Natural killer cell (primary cell): ENCODE measurements around the gene ITPKB. TPM values are rescaled to one million over a fixed set of nuclear protein-coding genes. Genes with fewer than 3 reads are reported as not detected.

ENCODE experiments used
- ATAC-seq, 3 donors: fragments of 150-1000 bp in 2 of 3; fragments of 200-7000 bp in 1 of 3; cut with Tn5 transposase; 1 replicate in 1 of 3; 2 replicates in 2 of 3; pipeline ENCODE4 v1.10.0; 2021; ENCODE audit warnings: mild to moderate bottlenecking in 2 of 3, moderate library complexity in 2 of 3
- DNase-seq, 2 donors: peaks; one replicate each; pipeline versions ENCODE4 v3.0.0 to v3.0.0-alpha.2; 2013 to 2021; ENCODE audit warnings: mixed read lengths in 1 of 2
- H3K27ac ChIP-seq: one replicate; pipeline ENCODE4 v1.5.1; 2013; ENCODE audit warnings: mild to moderate bottlenecking, low read length
- H3K27me3 ChIP-seq: one replicate; pipeline ENCODE4 v1.6.1; 2013; ENCODE audit warnings: low read length; ENCODE audit not compliant: control insufficient read depth, insufficient read depth
- H3K36me3 ChIP-seq: one replicate; pipeline ENCODE4 v1.6.1; 2013; ENCODE audit warnings: low read length; ENCODE audit not compliant: control insufficient read depth, insufficient read depth
- H3K4me1 ChIP-seq: one replicate; pipeline ENCODE4 v1.6.1; 2013; ENCODE audit warnings: low read length; ENCODE audit not compliant: control insufficient read depth, insufficient read depth
- H3K4me3 ChIP-seq: one replicate; pipeline ENCODE4 v1.5.1; 2013; ENCODE audit warnings: low read length
- H3K9me3 ChIP-seq: one replicate; pipeline ENCODE4 v1.6.1; 2013; ENCODE audit warnings: low read length; ENCODE audit not compliant: control insufficient read depth, insufficient read depth
- H3K27ac Mint-ChIP-seq, 2 donors: one replicate each; pipeline ENCODE4 v1.8.0; 2022; ENCODE audit warnings: mild to moderate bottlenecking in 2 of 2, mixed read lengths in 2 of 2, moderate library complexity in 1 of 2
- H3K27me3 Mint-ChIP-seq, 2 donors: one replicate each; pipeline ENCODE4 v1.8.0; 2022; ENCODE audit warnings: low read depth in 2 of 2, mixed read lengths in 2 of 2
- H3K36me3 Mint-ChIP-seq: one replicate; pipeline ENCODE4 v1.8.0; 2022; ENCODE audit warnings: mixed read lengths
- H3K4me1 Mint-ChIP-seq, 2 donors: one replicate each; pipeline ENCODE4 v1.8.0; 2022; ENCODE audit warnings: mixed read lengths in 2 of 2
- H3K4me3 Mint-ChIP-seq: one replicate; pipeline ENCODE4 v1.8.0; 2022; ENCODE audit warnings: mild to moderate bottlenecking, moderate library complexity, mixed read lengths
- H3K9me3 Mint-ChIP-seq, 2 donors: one replicate each; pipeline ENCODE4 v1.8.0; 2022; ENCODE audit warnings: mixed read lengths in 2 of 2
- WGBS: methylation state at CpG from one replicate; pipeline ENCODE4 v1.1.7; 2013; ENCODE audit warnings: missing lambda C conversion rate; ENCODE audit not compliant: insufficient coverage; 5-methylcytosine and 5-hydroxymethylcytosine counted together
- intact Hi-C: fragments of 100-400 bp; cut with micrococcal nuclease; formaldehyde crosslinking; loops from one replicate; pipeline ENCODE4 v1.14.2; 2022
- total RNA-seq, 4 donors: library from RNA; stranded (reverse); fragments of 120-200 nt in 1 of 4; gene quantifications; one replicate each; pipeline versions ENCODE4 v1.2.3 to v1.2.4, GENCODE V29; 2013 to 2022
- TF ChIP-seq, protein P1 (sequence below): fragments of 200-600 bp; IDR thresholded peaks from one replicate; pipeline ENCODE4 v1.8.0; 2022; ENCODE audit warnings: antibody characterized with exemption

Gene ITPKB
- total RNA-seq, 3 donors from 2014 or later (not counting 1 experiment from before 2014, with no cell fraction given): 92.2 to 133 (median 99.0) TPM

DNA sequence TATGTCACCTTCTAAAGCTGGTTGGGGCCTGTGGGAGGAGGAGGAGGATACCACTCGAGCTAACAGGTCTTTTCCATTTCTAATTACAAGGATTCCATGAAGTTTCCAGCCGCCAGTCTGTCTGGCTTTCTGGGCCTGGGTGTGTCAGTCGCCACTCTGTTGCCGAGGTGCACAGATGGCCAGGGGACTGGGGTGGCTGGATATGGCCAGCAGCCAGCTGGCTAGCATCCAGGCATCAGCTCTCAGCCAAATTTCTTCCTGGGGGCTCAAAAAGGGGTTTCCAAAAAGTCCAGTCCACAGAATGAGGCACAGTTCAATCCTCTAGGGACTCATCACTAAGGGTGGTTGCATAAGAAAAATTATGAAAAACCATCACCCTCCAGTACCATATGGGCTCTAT, 32.4 kb downstream of the ITPKB start:
- intact Hi-C loops: no loop called here
- TF ChIP-seq, protein P1, sequence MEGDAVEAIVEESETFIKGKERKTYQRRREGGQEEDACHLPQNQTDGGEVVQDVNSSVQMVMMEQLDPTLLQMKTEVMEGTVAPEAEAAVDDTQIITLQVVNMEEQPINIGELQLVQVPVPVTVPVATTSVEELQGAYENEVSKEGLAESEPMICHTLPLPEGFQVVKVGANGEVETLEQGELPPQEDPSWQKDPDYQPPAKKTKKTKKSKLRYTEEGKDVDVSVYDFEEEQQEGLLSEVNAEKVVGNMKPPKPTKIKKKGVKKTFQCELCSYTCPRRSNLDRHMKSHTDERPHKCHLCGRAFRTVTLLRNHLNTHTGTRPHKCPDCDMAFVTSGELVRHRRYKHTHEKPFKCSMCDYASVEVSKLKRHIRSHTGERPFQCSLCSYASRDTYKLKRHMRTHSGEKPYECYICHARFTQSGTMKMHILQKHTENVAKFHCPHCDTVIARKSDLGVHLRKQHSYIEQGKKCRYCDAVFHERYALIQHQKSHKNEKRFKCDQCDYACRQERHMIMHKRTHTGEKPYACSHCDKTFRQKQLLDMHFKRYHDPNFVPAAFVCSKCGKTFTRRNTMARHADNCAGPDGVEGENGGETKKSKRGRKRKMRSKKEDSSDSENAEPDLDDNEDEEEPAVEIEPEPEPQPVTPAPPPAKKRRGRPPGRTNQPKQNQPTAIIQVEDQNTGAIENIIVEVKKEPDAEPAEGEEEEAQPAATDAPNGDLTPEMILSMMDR: no peak
- Histone ChIP-seq H3K36me3 (peaks cover 12% of the 10 kb centered on the region), H3K4me3 (no peak overlapping the region), H3K4me1 (peaks cover 55% of the 10 kb centered on the region), H3K27me3 (no peaks in the 10 kb centered on the region), H3K9me3 (no peaks in the 10 kb centered on the region), H3K27ac (no peak overlapping the region)
- DNase-seq: no peak
- Mint-ChIP-seq H3K27ac (peak overlapping the region; percentile 71 to 95), H3K36me3 (no peaks in the 10 kb centered on the region), H3K4me1 (peaks cover 63 to 74% of the 10 kb centered on the region in 2 donors), H3K4me3 (no peak overlapping the region), H3K27me3 (no peaks in the 10 kb centered on the region), H3K9me3 (peaks cover 0 to 2% of the 10 kb centered on the region in 2 donors)
- no peak for ATAC-seq
- 90% methylated on average over 4 of the region's 4 CpGs for WGBS

DNA sequence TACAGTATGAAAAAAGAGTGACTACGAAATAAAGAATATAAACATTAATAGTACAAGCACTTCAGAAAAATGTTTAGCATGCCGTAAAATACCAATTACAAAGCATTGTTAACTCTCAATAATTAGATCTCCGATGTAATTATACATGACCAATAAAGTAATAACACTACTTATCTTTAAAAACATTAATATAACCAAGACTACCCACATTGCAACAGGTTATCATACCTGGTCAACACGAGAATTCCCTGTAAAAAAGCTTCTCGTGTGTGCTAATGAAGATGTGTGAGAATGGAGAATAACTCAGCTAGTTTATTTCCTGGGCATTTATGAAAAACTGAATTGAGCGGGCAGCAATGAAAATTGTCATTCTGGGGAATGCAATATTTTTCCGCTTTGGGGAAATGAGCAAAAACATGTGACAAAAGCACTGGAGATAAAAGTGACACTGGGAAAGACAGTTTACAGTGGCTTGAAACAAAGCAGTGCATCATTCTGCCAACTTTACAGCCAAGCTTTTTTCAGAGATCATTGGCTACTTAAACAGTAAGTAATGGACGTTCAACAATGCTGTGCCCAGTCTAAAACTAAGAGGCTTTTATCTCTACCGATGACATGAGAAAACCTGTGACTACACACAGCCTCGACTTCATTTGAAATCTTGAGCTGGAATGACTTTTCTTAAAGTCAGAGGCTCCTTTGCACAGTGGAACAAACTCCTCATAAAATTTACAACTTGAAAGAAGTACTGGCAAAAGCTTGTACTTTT, 34.7 kb downstream of the ITPKB start:
- no peak for ATAC-seq
- Histone ChIP-seq H3K27ac (peak overlapping the region; percentile 85), H3K9me3 (no peaks in the 10 kb centered on the region), H3K4me1 (peaks cover 46% of the 10 kb centered on the region), H3K36me3 (peaks cover 12% of the 10 kb centered on the region), H3K27me3 (no peaks in the 10 kb centered on the region), H3K4me3 (no peak overlapping the region)
- no peaks in the 10 kb centered on the region for H3K27me3 Mint-ChIP-seq
- H3K36me3 Mint-ChIP-seq: no peaks in the 10 kb centered on the region
- intact Hi-C loops: no loop called here
- 90% methylated on average over 9 of the region's 10 CpGs for WGBS
- no peaks in the 10 kb centered on the region for H3K9me3 Mint-ChIP-seq
- H3K4me1 Mint-ChIP-seq: peaks cover 59 to 67% of the 10 kb centered on the region in 2 donors
- H3K4me3 Mint-ChIP-seq: peak overlapping the region; percentile 77
- DNase-seq: no peak
- H3K27ac Mint-ChIP-seq: peak overlapping the region; percentile 95 to 99
- TF ChIP-seq, protein P1: no peak

DNA sequence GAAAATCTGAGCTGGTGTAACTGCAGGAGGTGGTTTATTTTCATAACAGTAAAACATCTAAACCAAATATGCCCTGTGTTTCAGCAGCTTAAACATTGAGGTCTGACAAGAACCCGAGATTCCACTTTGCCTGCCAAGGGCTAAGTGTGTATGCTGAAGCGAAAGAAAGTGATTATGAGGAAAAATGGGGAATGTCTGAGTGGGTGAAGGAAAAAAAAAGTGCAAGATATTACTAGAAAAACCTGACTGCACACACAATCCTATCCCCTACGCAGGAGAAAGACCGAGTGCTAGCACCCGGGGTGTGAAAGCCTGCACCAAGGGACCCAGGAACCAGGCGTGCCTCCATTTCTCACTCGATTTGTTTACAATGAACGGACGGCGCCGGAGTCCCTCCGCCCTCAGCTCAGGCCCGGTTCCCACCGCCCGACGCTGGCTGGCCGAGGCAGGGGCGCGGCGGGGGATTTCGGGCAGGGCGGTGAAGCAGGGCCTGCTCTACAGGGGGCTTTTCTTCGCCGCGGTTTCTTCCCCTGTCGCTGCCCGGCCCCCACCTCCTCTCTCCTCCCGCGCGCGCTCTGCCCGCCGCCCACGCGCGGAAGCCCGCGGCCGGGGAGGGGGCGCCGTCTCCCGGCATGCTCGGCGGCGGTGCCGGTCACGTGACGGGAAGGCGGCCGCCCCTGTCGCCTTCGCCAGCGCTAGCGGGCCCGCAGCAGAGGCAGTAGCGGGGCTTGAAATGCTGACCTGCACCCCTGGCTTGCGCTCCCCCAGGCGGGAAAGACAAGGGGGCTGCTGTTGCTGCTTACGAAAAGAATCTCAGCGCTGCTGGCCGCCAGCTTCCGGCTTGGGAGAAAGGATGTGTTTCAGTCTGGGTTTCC, 35.9 kb downstream of the ITPKB start:
- H3K36me3 Mint-ChIP-seq: no peaks in the 10 kb centered on the region
- peak; percentile 87 to 96 (median 90) for ATAC-seq
- peak; percentile 87 to 92 for DNase-seq
- peaks cover 40% of the 10 kb centered on the region for H3K4me1 ChIP-seq
- WGBS: under 1% methylated on average over 62 of the region's 62 CpGs
- no peaks in the 10 kb centered on the region for H3K9me3 ChIP-seq
- peaks cover 15% of the 10 kb centered on the region for H3K36me3 ChIP-seq
- peak overlapping the region; percentile 85 for H3K27ac ChIP-seq
- intact Hi-C loops: loop anchor here (1.0 to 2.0 kb wide), 2 partner anchors 28 to 36 kb away; partner anchors contain the start of gene ITPKB
- H3K4me1 Mint-ChIP-seq: peaks cover 59 to 66% of the 10 kb centered on the region in 2 donors
- no peaks in the 10 kb centered on the region for H3K9me3 Mint-ChIP-seq
- no peaks in the 10 kb centered on the region for H3K27me3 ChIP-seq
- peak overlapping the region; percentile 95 to 99 for H3K27ac Mint-ChIP-seq
- TF ChIP-seq, protein P1: no peak
- H3K4me3 ChIP-seq: peak overlapping the region; percentile 47
- H3K27me3 Mint-ChIP-seq: no peaks in the 10 kb centered on the region
- peak overlapping the region; percentile 83 for H3K4me3 Mint-ChIP-seq
